Myocyte (in vitro differentiated cells): ENCODE measurements around the gene OR4M1. TPM values are rescaled to one million over a fixed set of nuclear protein-coding genes. Genes with fewer than 3 reads are reported as not detected.
"Not testable (repeated sequence)": the region's sequence is repeated elsewhere in the genome, so short reads cannot be mapped to it uniquely, and the experiment has no call there.

Experiments
- DNase-seq: peaks from one replicate; pipeline ENCODE4 v3.0.0-alpha.2; 2012; ENCODE audit warnings: low read depth
- total RNA-seq: library from RNA; depleted of rRNA; stranded (reverse); fragments of >200 nt; gene quantifications from 2 replicates; pipeline ENCODE4 v1.2.3, GENCODE V29; 2014

Gene OR4M1
- total RNA-seq, 1 donor from 2014 or later: not detected

GRCh38 chr14:19821016-19821415 lies 47.7 kb downstream of the OR4M1 start:
- not testable (repeated sequence) for DNase-seq

DNA sequence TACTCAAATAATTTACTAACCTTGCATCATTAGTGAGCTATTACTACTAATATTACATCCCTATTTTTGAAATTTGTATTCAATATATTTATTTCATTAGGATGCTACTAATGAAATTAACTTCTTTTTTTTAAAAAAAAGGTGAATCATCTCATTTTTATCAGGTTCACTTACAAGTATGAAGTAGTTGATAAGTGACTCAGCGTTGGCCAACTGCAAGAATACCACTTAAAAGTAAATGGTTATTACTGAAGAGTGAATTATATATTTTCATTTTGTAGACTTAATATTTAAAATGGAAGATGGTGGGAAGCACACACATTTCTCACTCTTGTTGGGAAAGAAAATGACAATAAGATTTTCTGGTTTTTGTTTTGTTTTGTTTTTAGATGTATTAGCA lies 49.9 kb downstream of the OR4M1 start:
- DNase-seq: no peak

DNA sequence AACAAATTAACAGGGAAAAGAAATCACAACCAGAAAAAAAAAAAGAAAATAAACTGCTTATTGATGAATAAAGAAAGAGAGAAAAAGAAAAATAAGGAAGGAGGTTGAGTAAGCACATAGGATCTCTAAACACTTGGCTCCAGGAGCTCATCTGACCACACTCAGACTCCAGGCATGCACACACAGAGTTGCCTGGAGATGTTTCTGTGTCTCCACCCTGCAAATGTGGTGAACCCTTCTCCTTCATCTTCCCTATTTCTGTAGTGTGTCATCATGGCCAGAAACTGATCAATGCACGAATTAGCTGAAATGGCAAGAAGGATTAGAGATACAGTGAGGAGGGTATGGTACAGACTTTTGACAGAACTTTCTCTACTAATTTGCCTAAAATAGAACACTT lies 50.5 kb downstream of the OR4M1 start:
- peak; percentile 84 for DNase-seq

GRCh38 chr14:19827626-19828244 lies 54.4 kb downstream of the OR4M1 start:
- DNase-seq: not testable (repeated sequence)

DNA sequence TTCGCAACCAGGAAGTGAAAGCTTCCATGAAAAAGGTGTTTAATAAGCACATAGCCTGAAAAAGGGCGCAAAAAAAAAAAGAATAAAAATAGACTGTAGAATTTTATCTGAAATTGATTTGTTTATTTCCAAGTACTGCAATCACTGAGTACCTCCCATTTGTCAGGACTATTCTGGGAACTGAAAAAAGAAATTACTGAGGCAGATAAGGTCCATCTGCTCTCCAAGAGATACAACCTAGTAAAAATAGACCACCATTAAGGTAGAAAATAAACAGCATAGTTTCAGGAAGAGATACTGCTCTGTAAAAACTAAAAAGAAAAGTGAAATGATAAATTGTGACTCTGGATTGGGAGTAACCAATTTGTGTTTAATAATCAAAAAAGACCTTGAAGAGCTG lies 55.0 kb downstream of the OR4M1 start:
- no peak for DNase-seq

Other genes with a start within 250 kb of the OR4M1 start
- gene OR11H2, start 59.6 kb upstream of the OR4M1 start, total RNA-seq: 0.24 TPM in 1 of 2 replicates, not detected in the other
- not detected in 2 replicates for gene OR4Q3, start 29.9 kb upstream of the OR4M1 start, total RNA-seq
- not detected in 2 replicates for gene OR4N2, start 30.3 kb downstream of the OR4M1 start, total RNA-seq
- not detected in 2 replicates for gene OR4K2, start 101.6 kb downstream of the OR4M1 start, total RNA-seq
- not detected in 2 replicates for gene OR4K5, start 147.1 kb downstream of the OR4M1 start, total RNA-seq
- not detected in 2 replicates for gene OR4K1, start 157.4 kb downstream of the OR4M1 start, total RNA-seq
- gene OR4K15, start 202.1 kb downstream of the OR4M1 start, total RNA-seq: not detected in 2 replicates
- not detected in 2 replicates for gene OR4Q2, start 228.7 kb downstream of the OR4M1 start, total RNA-seq
- gene OR4K14, start 245.8 kb downstream of the OR4M1 start, total RNA-seq: not detected in 2 replicates